Measurements from ENCODE around the gene KRT3.
"Not testable (repeated sequence)": the region's sequence is repeated elsewhere in the genome, so short reads cannot be mapped to it uniquely, and the experiment has no call there.

Gene KRT3

GRCh38 chr12:52796839-52797528 is 1.1 kb upstream of the KRT3 start:
- no peak for TF ChIP-seq CTCF (IDR thresholded peaks at IDR 0.05; ENCODE audit: low read depth, low read length)
- H3K4me3 ChIP-seq (ENCODE audit: low read depth, low read length), result no peak overlapping the region

GRCh38 chr12:52796429-52796794 is 495 bp upstream of the KRT3 start:
- H3K4me3 ChIP-seq (ENCODE audit: low read depth, low read length), result no peak overlapping the region
- no peak for TF ChIP-seq CTCF (IDR thresholded peaks at IDR 0.05; ENCODE audit: low read depth, low read length)

GRCh38 chr12:52795332-52795674 is 614 bp downstream of the KRT3 start:
- H3K4me3 ChIP-seq (ENCODE audit: low read depth, low read length), result not testable (repeated sequence)

- no peak for TF ChIP-seq CTCF (IDR thresholded peaks at IDR 0.05; ENCODE audit: low read depth, low read length)
- no peak overlapping the region for H3K4me3 ChIP-seq (ENCODE audit: low read depth, low read length)
These were observed 1.2 kb downstream of the KRT3 start for GRCh38 chr12:52794479-52795331.

GRCh38 chr12:52792185-52793029 is 3.5 kb downstream of the KRT3 start:
- no peak for TF ChIP-seq CTCF (IDR thresholded peaks at IDR 0.05; ENCODE audit: low read depth, low read length)
- H3K4me3 ChIP-seq (ENCODE audit: low read depth, low read length), result no peak overlapping the region

- no peak overlapping the region for H3K4me3 ChIP-seq (ENCODE audit: low read depth, low read length)
- no peak for TF ChIP-seq CTCF (IDR thresholded peaks at IDR 0.05; ENCODE audit: low read depth, low read length)
These were observed 4.4 kb downstream of the KRT3 start for GRCh38 chr12:52791271-52792184.

Measured in WI38 (cell line).